Heart left ventricle (tissue), 13 donors: ENCODE results near the gene ITGB5.

Experiments used
- CTCF ChIP-seq, 12 donors: fragments of 200-600 bp; sonication (generic) in 4 of 12; IDR thresholded peaks; one replicate each; pipeline versions ENCODE4 v1.5.0 to v1.8.0; 2018 to 2022; ENCODE audit warnings: antibody characterized with exemption in 12 of 12, mild to moderate bottlenecking in 5 of 12
- POLR2A ChIP-seq, 2 donors: fragments of 450-650 bp; IDR thresholded peaks; one replicate each; pipeline ENCODE4 v1.6.1; 2017; ENCODE audit warnings: antibody characterized with exemption in 2 of 2, mild to moderate bottlenecking in 2 of 2, moderate library complexity in 2 of 2
- donor health status: ischemic (EF 13 %, LVEDD 7.1; RV severe dilation, severe dysfunction).
- donor health status: DM: no; HTN: yes; CAD: no.
- donor health status: DM: no; HTN: no; CAD: no.
- donor health status: ischemic (EF 25% LVEDD 6.9; RV normal size, moderate dysfunction).
- donor health status: ischemic (EF 25% LVEDD 5.7; RV mildly dilated, moderate dysfunction).
- donor health status: ischemic (EF 35%, LVEDD 5.7; RV mildly dilated, moderate dysfunction).
- donor health status: nonischemic (EF 11% LVEDD 7.7; RV severe dilation, severe dysfunction).
- donor health status: DM: yes; HTN: yes; CAD: no.
- donor health status: PGD.
- donor health status: ischemic (EF 29% LVEDD 5.4; RV normal size, mild dysfunction).
- donor health status: nonischemic (EF 23%, LVEDD 6.1; RV moderate dilation, normal function).

DNA sequence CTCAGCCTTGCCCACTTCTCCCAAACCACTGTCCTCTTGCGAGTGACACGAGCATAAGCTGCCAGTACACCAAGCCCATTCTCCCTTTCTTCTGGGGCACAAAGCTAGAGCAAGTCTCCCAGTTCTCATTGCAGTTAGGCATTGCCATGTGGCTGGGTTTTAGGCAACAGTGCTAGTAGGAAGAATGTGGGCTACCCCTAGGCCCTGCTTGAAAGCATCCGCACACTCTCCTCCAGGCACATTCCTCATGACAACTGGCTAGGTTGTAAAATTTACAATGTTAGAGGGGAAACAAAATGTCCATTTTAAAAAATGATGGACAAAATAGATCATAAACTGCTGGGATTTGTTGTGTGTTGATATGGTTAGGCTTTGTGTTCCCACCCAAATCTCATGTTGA, 19.7 kb downstream of the ITGB5 start:
- TF ChIP-seq CTCF (IDR thresholded peaks at IDR 0.05) (no peak), POLR2A (IDR thresholded peaks at IDR 0.05) (no peak)
